WTC11 (cell line): ENCODE results near the gene APBA1. TPM values are rescaled to one million over a fixed set of nuclear protein-coding genes. Genes with fewer than 3 reads are reported as not detected.

ENCODE experiments used
- ATAC-seq: fragments of 200-7000 bp; cut with Tn5 transposase; 2 replicates; pipeline ENCODE4 v1.10.0; 2021; ENCODE audit warnings: mild to moderate bottlenecking, moderate library complexity
- CTCF ChIA-PET: fragments of 300-600 bp; sonication (Branson Sonifier 250); formaldehyde crosslinking; loops from one replicate; lab custom pipeline; 2021; ENCODE audit warnings: antibody characterized with exemption; lab: Charles Lee
- POLR2A ChIA-PET: fragments of 350-600 bp; sonication (Branson Sonifier 250); formaldehyde crosslinking; loops from one replicate; lab custom pipeline; 2021; ENCODE audit warnings: antibody characterized with exemption; lab: Charles Lee
- DNase-seq: peaks from one replicate; pipeline ENCODE4 v3.0.0; 2021; ENCODE audit warnings: low spot score
- H3K27ac Mint-ChIP-seq: 2 replicates; pipeline ENCODE4 v1.8.0; 2021; ENCODE audit warnings: mixed read lengths
- H3K27me3 Mint-ChIP-seq: 2 replicates; pipeline ENCODE4 v1.8.0; 2021; ENCODE audit warnings: low read depth, mild to moderate bottlenecking, moderate library complexity, mixed read lengths
- H3K36me3 Mint-ChIP-seq: 2 replicates; pipeline ENCODE4 v1.8.0; 2021; ENCODE audit warnings: mixed read lengths
- H3K4me1 Mint-ChIP-seq: 2 replicates; pipeline ENCODE4 v1.8.0; 2022; ENCODE audit warnings: mixed read lengths
- H3K4me3 Mint-ChIP-seq: 2 replicates; pipeline ENCODE4 v1.8.0; 2021; ENCODE audit warnings: mild to moderate bottlenecking, moderate library complexity, mixed read lengths
- H3K9me3 Mint-ChIP-seq: 2 replicates; pipeline ENCODE4 v1.8.0; 2021; ENCODE audit warnings: mixed read lengths
- AFF4 ChIP-seq: sonication (generic); formaldehyde crosslinking; IDR thresholded peaks from 2 replicates; pipeline ENCODE4 v1.8.1; 2023; ENCODE audit warnings: mild to moderate bottlenecking, missing genetic modification reagents, borderline replicate concordance
- FOXJ3 ChIP-seq: sonication (generic); formaldehyde crosslinking; IDR thresholded peaks from 2 replicates; pipeline ENCODE4 v1.9.0; 2021; ENCODE audit warnings: missing genetic modification reagents, mild to moderate bottlenecking, borderline replicate concordance
- MLX ChIP-seq: sonication (generic); formaldehyde crosslinking; IDR thresholded peaks from 2 replicates; pipeline ENCODE4 v1.8.1; 2023; ENCODE audit warnings: mild to moderate bottlenecking, missing genetic modification reagents, moderate library complexity
- MYBL2 ChIP-seq: sonication (generic); formaldehyde crosslinking; IDR thresholded peaks from 2 replicates; pipeline ENCODE4 v1.8.1; 2023; ENCODE audit warnings: mild to moderate bottlenecking, moderate library complexity, missing genetic modification reagents
- PRRX2 ChIP-seq: fragments of 250-450 bp; sonication (Bioruptor Pico); IDR thresholded peaks from 2 replicates; pipeline ENCODE4 v1.8.0; 2021; ENCODE audit warnings: mild to moderate bottlenecking
- RELA ChIP-seq: sonication (generic); formaldehyde crosslinking; IDR thresholded peaks from 2 replicates; pipeline ENCODE4 v1.8.1; 2022; ENCODE audit warnings: missing genetic modification reagents, mild to moderate bottlenecking, borderline replicate concordance
- SMAD4 ChIP-seq: sonication (generic); formaldehyde crosslinking; IDR thresholded peaks from 2 replicates; pipeline ENCODE4 v1.8.0; 2022; ENCODE audit warnings: mild to moderate bottlenecking, missing genetic modification reagents
- SP1 ChIP-seq: sonication (generic); formaldehyde crosslinking; conservative IDR thresholded peaks from 2 replicates; pipeline ENCODE4 v1.8.1; 2022; ENCODE audit warnings: missing genetic modification reagents
- TEAD4 ChIP-seq: sonication (generic); formaldehyde crosslinking; IDR thresholded peaks from 2 replicates; pipeline ENCODE4 v1.8.0; 2022; ENCODE audit warnings: mild to moderate bottlenecking, missing genetic modification reagents
- ZBTB43 ChIP-seq: sonication (generic); formaldehyde crosslinking; IDR thresholded peaks from 2 replicates; pipeline ENCODE4 v1.8.1; 2023; ENCODE audit warnings: mild to moderate bottlenecking, missing genetic modification reagents
- ZNF317 ChIP-seq: sonication (generic); formaldehyde crosslinking; IDR thresholded peaks from 2 replicates; pipeline ENCODE4 v1.8.1; 2023; ENCODE audit warnings: low read depth, mild to moderate bottlenecking, moderate library complexity, missing genetic modification reagents, borderline replicate concordance
- total RNA-seq: library from RNA; stranded (reverse); gene quantifications from 3 replicates; pipeline ENCODE4 v1.2.3, GENCODE V29; 2021
- TF ChIP-seq, protein P1 (sequence below): fragments of 250-450 bp; sonication (Bioruptor Pico); IDR thresholded peaks from 2 replicates; pipeline ENCODE4 v1.9.0; 2021; ENCODE audit warnings: mild to moderate bottlenecking
- TF ChIP-seq, protein P2 (sequence below): sonication (generic); formaldehyde crosslinking; IDR thresholded peaks from 2 replicates; pipeline ENCODE4 v1.8.0; 2023; ENCODE audit warnings: missing genetic modification reagents
- TF ChIP-seq, protein P3 (sequence below): fragments of 250-450 bp; sonication (Bioruptor Pico); IDR thresholded peaks from 2 replicates; pipeline ENCODE4 v1.9.0; 2021; ENCODE audit warnings: mild to moderate bottlenecking, borderline replicate concordance

Gene APBA1
- total RNA-seq, 1 experiment from 2014 or later: 0.94 TPM

DNA sequence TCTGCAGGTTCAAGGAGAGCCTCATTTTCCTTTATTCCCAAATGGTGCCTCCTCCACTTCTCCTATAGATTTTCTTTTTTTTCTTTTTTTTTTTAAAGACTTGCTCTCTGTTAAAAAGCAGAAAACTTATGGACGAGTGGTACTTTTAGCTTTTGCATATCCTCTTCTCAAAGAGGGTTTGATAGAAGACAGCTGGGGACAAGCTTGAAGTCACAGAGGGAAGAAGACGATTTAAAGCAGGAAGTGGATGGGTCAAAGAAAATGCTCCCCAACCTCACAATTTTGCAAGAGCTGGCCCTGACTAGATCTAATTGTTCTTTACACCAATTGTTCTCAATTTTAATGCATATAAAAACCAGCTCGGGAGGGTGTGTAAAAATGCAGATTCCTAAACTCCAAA is 48.9 kb downstream of the APBA1 start:
- Mint-ChIP-seq H3K27ac (no peak overlapping the region), H3K9me3 (peaks cover 2% of the 10 kb centered on the region), H3K27me3 (no peaks in the 10 kb centered on the region), H3K36me3 (no peaks in the 10 kb centered on the region), H3K4me1 (0 out of 2 replicates have a peak, but pooled peaks cover 3% of the 10 kb centered on the region), H3K4me3 (no peak overlapping the region)
- ATAC-seq: no peak
- TF ChIP-seq FOXJ3 (CRISPR knock-in tag): no peak
- no peak for TF ChIP-seq SMAD4
- TF ChIP-seq MYBL2 (CRISPR knock-in tag): no peak
- TF ChIP-seq TEAD4 (CRISPR knock-in tag): no peak
- no peak for TF ChIP-seq ZNF317 (CRISPR knock-in tag)
- no peak for TF ChIP-seq SP1
- no peak for TF ChIP-seq AFF4 (CRISPR knock-in tag)
- TF ChIP-seq PRRX2: no peak
- no peak for TF ChIP-seq RELA (CRISPR knock-in tag)
- TF ChIP-seq, protein P1, sequence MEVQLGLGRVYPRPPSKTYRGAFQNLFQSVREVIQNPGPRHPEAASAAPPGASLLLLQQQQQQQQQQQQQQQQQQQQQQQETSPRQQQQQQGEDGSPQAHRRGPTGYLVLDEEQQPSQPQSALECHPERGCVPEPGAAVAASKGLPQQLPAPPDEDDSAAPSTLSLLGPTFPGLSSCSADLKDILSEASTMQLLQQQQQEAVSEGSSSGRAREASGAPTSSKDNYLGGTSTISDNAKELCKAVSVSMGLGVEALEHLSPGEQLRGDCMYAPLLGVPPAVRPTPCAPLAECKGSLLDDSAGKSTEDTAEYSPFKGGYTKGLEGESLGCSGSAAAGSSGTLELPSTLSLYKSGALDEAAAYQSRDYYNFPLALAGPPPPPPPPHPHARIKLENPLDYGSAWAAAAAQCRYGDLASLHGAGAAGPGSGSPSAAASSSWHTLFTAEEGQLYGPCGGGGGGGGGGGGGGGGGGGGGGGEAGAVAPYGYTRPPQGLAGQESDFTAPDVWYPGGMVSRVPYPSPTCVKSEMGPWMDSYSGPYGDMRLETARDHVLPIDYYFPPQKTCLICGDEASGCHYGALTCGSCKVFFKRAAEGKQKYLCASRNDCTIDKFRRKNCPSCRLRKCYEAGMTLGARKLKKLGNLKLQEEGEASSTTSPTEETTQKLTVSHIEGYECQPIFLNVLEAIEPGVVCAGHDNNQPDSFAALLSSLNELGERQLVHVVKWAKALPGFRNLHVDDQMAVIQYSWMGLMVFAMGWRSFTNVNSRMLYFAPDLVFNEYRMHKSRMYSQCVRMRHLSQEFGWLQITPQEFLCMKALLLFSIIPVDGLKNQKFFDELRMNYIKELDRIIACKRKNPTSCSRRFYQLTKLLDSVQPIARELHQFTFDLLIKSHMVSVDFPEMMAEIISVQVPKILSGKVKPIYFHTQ (CRISPR knock-in tag): no peak
- no peak for DNase-seq
- POLR2A ChIA-PET: no interaction called here
- CTCF ChIA-PET: no interaction called here

DNA sequence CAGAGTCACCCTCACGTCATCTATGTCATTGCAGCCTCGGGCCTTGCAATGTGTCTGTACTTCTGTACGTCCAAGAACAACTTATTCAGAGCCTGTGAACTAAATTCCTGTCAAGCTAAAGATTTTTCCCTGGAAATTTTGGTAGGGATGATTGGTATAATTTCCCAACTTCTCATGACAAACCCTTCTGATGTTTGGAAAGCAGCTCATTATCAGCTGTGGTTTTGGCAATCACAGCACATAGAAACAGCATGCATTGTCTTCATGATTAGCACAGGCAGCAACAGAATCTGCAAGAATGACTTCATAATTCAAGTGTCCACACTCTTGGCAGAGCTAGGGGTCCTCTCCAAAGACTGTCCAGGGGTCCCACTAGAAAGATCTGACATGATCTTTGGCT is 49.5 kb downstream of the APBA1 start:
- Mint-ChIP-seq H3K36me3 (no peaks in the 10 kb centered on the region), H3K27me3 (no peaks in the 10 kb centered on the region), H3K4me1 (0 out of 2 replicates have a peak, but pooled peaks cover 3% of the 10 kb centered on the region), H3K4me3 (no peak overlapping the region), H3K27ac (no peak overlapping the region), H3K9me3 (peaks cover 8% of the 10 kb centered on the region)
- POLR2A ChIA-PET: no interaction called here
- ATAC-seq (no peak), DNase-seq (no peak)
- CTCF ChIA-PET: interaction anchor here (0.5 kb wide), 1 partner anchor 12 kb away, joined by 6 read pairs; no protein-coding TSS in a partner anchor
- TF ChIP-seq, protein P2, sequence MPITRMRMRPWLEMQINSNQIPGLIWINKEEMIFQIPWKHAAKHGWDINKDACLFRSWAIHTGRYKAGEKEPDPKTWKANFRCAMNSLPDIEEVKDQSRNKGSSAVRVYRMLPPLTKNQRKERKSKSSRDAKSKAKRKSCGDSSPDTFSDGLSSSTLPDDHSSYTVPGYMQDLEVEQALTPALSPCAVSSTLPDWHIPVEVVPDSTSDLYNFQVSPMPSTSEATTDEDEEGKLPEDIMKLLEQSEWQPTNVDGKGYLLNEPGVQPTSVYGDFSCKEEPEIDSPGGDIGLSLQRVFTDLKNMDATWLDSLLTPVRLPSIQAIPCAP (CRISPR knock-in tag): no peak

DNA sequence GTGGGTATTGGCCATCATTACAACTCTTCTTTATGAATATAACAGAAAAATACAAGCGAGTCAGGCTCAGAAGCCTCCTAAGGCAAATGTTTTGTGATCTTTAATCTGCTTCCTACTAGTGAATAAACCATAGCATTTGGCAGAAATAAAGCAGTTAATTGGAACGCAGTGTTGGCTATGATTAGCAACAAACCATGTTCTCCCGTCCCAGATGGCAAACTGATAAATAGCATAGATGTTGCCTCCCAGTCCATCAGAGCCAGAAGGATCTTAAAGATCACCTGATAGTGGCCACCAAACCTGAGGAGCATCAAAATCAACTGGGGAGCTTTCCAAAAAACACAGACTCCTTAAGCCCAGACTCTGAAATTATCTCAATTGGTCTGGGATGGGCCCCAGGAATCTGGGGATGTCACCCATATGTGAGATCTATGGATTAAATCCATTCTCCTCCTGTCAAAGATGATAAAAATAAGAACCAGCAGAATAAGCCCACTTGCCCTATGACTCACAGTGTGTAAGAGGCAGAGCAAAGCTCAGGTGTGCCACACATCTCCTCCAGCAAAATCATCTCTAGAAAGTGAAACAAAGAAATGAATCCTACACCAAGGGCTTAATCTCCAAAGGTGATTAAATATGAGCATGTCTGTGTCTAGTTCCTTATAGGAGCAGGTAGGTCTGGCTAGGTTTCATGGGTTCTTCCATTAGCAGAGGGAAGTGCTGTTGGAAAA is 50.3 kb downstream of the APBA1 start:
- H3K27me3 Mint-ChIP-seq: no peaks in the 10 kb centered on the region
- ChIA-PET POLR2A (no interaction called here), CTCF (interaction anchor here (0.5 kb wide), 1 partner anchor 11 kb away, joined by 6 read pairs; no protein-coding TSS in a partner anchor)
- H3K27ac Mint-ChIP-seq: no peak overlapping the region
- H3K4me3 Mint-ChIP-seq: no peak overlapping the region
- no peaks in the 10 kb centered on the region for H3K36me3 Mint-ChIP-seq
- no peak for ATAC-seq
- peaks cover 8% of the 10 kb centered on the region for H3K9me3 Mint-ChIP-seq
- H3K4me1 Mint-ChIP-seq: peaks cover 6% of the 10 kb centered on the region
- DNase-seq: no peak
- TF ChIP-seq MLX (CRISPR knock-in tag): no peak
- TF ChIP-seq ZBTB43 (CRISPR knock-in tag): no peak
- TF ChIP-seq, protein P3, sequence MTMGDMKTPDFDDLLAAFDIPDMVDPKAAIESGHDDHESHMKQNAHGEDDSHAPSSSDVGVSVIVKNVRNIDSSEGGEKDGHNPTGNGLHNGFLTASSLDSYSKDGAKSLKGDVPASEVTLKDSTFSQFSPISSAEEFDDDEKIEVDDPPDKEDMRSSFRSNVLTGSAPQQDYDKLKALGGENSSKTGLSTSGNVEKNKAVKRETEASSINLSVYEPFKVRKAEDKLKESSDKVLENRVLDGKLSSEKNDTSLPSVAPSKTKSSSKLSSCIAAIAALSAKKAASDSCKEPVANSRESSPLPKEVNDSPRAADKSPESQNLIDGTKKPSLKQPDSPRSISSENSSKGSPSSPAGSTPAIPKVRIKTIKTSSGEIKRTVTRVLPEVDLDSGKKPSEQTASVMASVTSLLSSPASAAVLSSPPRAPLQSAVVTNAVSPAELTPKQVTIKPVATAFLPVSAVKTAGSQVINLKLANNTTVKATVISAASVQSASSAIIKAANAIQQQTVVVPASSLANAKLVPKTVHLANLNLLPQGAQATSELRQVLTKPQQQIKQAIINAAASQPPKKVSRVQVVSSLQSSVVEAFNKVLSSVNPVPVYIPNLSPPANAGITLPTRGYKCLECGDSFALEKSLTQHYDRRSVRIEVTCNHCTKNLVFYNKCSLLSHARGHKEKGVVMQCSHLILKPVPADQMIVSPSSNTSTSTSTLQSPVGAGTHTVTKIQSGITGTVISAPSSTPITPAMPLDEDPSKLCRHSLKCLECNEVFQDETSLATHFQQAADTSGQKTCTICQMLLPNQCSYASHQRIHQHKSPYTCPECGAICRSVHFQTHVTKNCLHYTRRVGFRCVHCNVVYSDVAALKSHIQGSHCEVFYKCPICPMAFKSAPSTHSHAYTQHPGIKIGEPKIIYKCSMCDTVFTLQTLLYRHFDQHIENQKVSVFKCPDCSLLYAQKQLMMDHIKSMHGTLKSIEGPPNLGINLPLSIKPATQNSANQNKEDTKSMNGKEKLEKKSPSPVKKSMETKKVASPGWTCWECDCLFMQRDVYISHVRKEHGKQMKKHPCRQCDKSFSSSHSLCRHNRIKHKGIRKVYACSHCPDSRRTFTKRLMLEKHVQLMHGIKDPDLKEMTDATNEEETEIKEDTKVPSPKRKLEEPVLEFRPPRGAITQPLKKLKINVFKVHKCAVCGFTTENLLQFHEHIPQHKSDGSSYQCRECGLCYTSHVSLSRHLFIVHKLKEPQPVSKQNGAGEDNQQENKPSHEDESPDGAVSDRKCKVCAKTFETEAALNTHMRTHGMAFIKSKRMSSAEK (CRISPR knock-in tag): no peak
